H1 (cell line): ENCODE measurements around the gene C1RL. TPM values are rescaled to one million over a fixed set of nuclear protein-coding genes. Genes with fewer than 3 reads are reported as not detected.

Source experiments
- CTCF ChIA-PET: fragments of 300-600 bp; sonication (Branson Sonifier 250); formaldehyde crosslinking; loops from one replicate; lab custom pipeline; 2021; ENCODE audit not compliant: partially characterized antibody; lab: Charles Lee
- POLR2A ChIA-PET: fragments of 300-600 bp; sonication (Branson Sonifier 250); formaldehyde crosslinking; loops from one replicate; lab custom pipeline; 2021; ENCODE audit warnings: inconsistent platforms; ENCODE audit not compliant: partially characterized antibody; lab: Charles Lee
- DNase-seq, 2 experiments: peaks; one replicate each; pipeline versions ENCODE4 v3.0.0 to v3.0.0-alpha.2; 2010 to 2022; ENCODE audit warnings: low spot score in 2 of 2, low read depth in 1 of 2, mixed read lengths in 1 of 2
- FAIRE-seq: peaks from 2 replicates; lab custom pipeline; 2011; peaks lifted over from hg19 to GRCh38; lab: Jason Lieb, UNC
- H2AFZ ChIP-seq: 2 replicates; pipeline ENCODE4 v1.8.1; 2012; ENCODE audit warnings: low read length, inconsistent platforms
- H2AK5ac ChIP-seq: 2 replicates; pipeline ENCODE4 v1.6.1; 2013; ENCODE audit warnings: low read depth, low read length
- H2BK120ac ChIP-seq: replicated peaks from 2 replicates; pipeline ENCODE3; 2013; ENCODE audit warnings: low read depth, low read length, inconsistent platforms
- H2BK12ac ChIP-seq: 2 replicates; pipeline ENCODE4 v1.6.1; 2013; ENCODE audit warnings: low read depth, low read length
- H2BK15ac ChIP-seq: 2 replicates; pipeline ENCODE4 v1.6.1; 2013; ENCODE audit warnings: low read length
- H2BK20ac ChIP-seq: 2 replicates; pipeline ENCODE4 v1.6.1; 2013; ENCODE audit warnings: low read length
- H2BK5ac ChIP-seq: 2 replicates; pipeline ENCODE4 v1.6.1; 2013; ENCODE audit warnings: low read depth, low read length
- H3K14ac ChIP-seq: 2 replicates; pipeline ENCODE4 v1.6.1; 2013; ENCODE audit warnings: inconsistent platforms; ENCODE audit not compliant: insufficient read length
- H3K18ac ChIP-seq: 2 replicates; pipeline ENCODE4 v1.6.1; 2013; ENCODE audit warnings: low read length; ENCODE audit errors: extremely low read depth
- H3K23ac ChIP-seq: 2 replicates; pipeline ENCODE4 v1.6.1; 2013; ENCODE audit warnings: inconsistent platforms; ENCODE audit not compliant: insufficient read length
- H3K23me2 ChIP-seq: 2 replicates; pipeline ENCODE4 v1.6.1; 2013; ENCODE audit warnings: low read depth, low read length
- H3K27ac ChIP-seq: 2 replicates; pipeline ENCODE4 v1.6.1; 2011; ENCODE audit warnings: low read depth, low read length, inconsistent platforms
- H3K27me3 ChIP-seq, 4 experiments: replicated peaks in 1 of 4; 1 replicate in 1 of 4; 2 replicates in 3 of 4; pipeline versions ENCODE4 v1.6.1 to v1.8.1; 2011 to 2013; ENCODE audit warnings: low read length in 3 of 4, mild to moderate bottlenecking in 3 of 4, inconsistent platforms in 2 of 4, mixed read lengths in 2 of 4, moderate library complexity in 1 of 4; ENCODE audit not compliant: control insufficient read depth in 3 of 4, insufficient read depth in 3 of 4; ENCODE audit errors: extremely low read depth in 1 of 4
- H3K36me3 ChIP-seq, 4 experiments: 2 replicates each; pipeline versions ENCODE4 v1.6.1 to v1.8.1; 2011 to 2013; ENCODE audit warnings: mild to moderate bottlenecking in 4 of 4, low read length in 3 of 4, moderate library complexity in 2 of 4, control low read depth in 1 of 4, inconsistent platforms in 1 of 4; ENCODE audit not compliant: insufficient read depth in 4 of 4, control insufficient read depth in 2 of 4
- H3K4ac ChIP-seq: replicated peaks from 2 replicates; pipeline ENCODE3; 2013; ENCODE audit warnings: low read length, low read depth, mixed read lengths, inconsistent platforms; ENCODE audit not compliant: insufficient read length
- H3K4me1 ChIP-seq, 4 experiments: replicated peaks in 1 of 4; 1 replicate in 1 of 4; 2 replicates in 3 of 4; pipeline versions ENCODE4 v1.6.1 to v1.8.1; 2011 to 2013; ENCODE audit warnings: low read length in 3 of 4, inconsistent platforms in 2 of 4, mixed read lengths in 1 of 4; ENCODE audit not compliant: insufficient read depth in 4 of 4, control insufficient read depth in 3 of 4
- H3K4me2 ChIP-seq, 2 experiments: 2 replicates each; pipeline versions ENCODE4 v1.6.1 to v1.8.1; 2011 to 2013; ENCODE audit warnings: low read depth in 2 of 2, low read length in 2 of 2, control low read depth in 1 of 2, inconsistent platforms in 1 of 2, mild to moderate bottlenecking in 1 of 2; ENCODE audit not compliant: insufficient read depth in 1 of 2
- H3K4me3 ChIP-seq, 4 experiments: fragments of 200-600, 300-600 bp in 1 of 4; sonication (generic), shearing (Covaris generic), sonication (Bioruptor Twin) in 1 of 4; 2 replicates each; pipeline versions ENCODE4 v1.5.1 to v1.8.1; 2011 to 2016; ENCODE audit warnings: low read length in 4 of 4, low read depth in 3 of 4, control low read depth in 2 of 4, inconsistent platforms in 2 of 4, mild to moderate bottlenecking in 2 of 4, mixed read lengths in 1 of 4, moderate library complexity in 1 of 4; ENCODE audit not compliant: insufficient read depth in 2 of 4; ENCODE audit errors: extremely low read depth in 1 of 4
- H3K56ac ChIP-seq: replicated peaks from 2 replicates; pipeline ENCODE3; 2013; ENCODE audit warnings: low read depth, mild to moderate bottlenecking, mixed read lengths, low read length, inconsistent platforms; ENCODE audit not compliant: insufficient read length
- H3K79me1 ChIP-seq: 2 replicates; pipeline ENCODE4 v1.6.1; 2013; ENCODE audit warnings: low read depth, low read length, control low read depth
- H3K79me2 ChIP-seq, 2 experiments: 2 replicates each; pipeline versions ENCODE4 v1.6.1 to v1.8.1; 2012 to 2013; ENCODE audit warnings: low read length in 2 of 2, mild to moderate bottlenecking in 2 of 2, inconsistent platforms in 1 of 2; ENCODE audit not compliant: insufficient read depth in 2 of 2, control insufficient read depth in 1 of 2
- H3K9ac ChIP-seq, 4 experiments: replicated peaks in 1 of 4; 1 replicate in 1 of 4; 2 replicates in 3 of 4; pipeline versions ENCODE4 v1.6.1 to v1.8.1; 2011 to 2013; ENCODE audit warnings: low read depth in 3 of 4, low read length in 3 of 4, control low read depth in 2 of 4, mild to moderate bottlenecking in 2 of 4, moderate library complexity in 2 of 4, inconsistent platforms in 1 of 4; ENCODE audit errors: extremely low read depth in 1 of 4
- H3K9me3 ChIP-seq, 2 experiments: 2 replicates each; pipeline versions ENCODE4 v1.6.1 to v1.8.1; 2012 to 2013; ENCODE audit warnings: mild to moderate bottlenecking in 2 of 2, moderate library complexity in 2 of 2, control low read depth in 1 of 2, inconsistent platforms in 1 of 2, low read depth in 1 of 2, low read length in 1 of 2, mixed read lengths in 1 of 2; ENCODE audit not compliant: insufficient read depth in 2 of 2
- H4K20me1 ChIP-seq, 2 experiments: replicated peaks in 1 of 2; 2 replicates each; pipeline versions ENCODE3 to v1.8.1; 2011 to 2013; ENCODE audit warnings: inconsistent platforms in 2 of 2, low read length in 2 of 2, mild to moderate bottlenecking in 1 of 2; ENCODE audit not compliant: insufficient read depth in 2 of 2, control insufficient read depth in 1 of 2
- H4K5ac ChIP-seq: 2 replicates; pipeline ENCODE4 v1.6.1; 2013; ENCODE audit warnings: low read length, low read depth, mixed read lengths, inconsistent platforms; ENCODE audit not compliant: insufficient read length
- H4K8ac ChIP-seq: 2 replicates; pipeline ENCODE4 v1.8.0; 2013; ENCODE audit warnings: mild to moderate bottlenecking, moderate library complexity, low read length, inconsistent platforms; ENCODE audit not compliant: insufficient read depth; ENCODE audit errors: extremely low read depth
- H4K91ac ChIP-seq: replicated peaks from 2 replicates; pipeline ENCODE3; 2013; ENCODE audit warnings: low read length, mixed read lengths, inconsistent platforms; ENCODE audit not compliant: insufficient read length
- BCL11A ChIP-seq, 2 experiments: IDR thresholded peaks; one replicate each; pipeline ENCODE4 v1.6.1; 2011; ENCODE audit warnings: low read depth in 2 of 2, low read length in 2 of 2, mild to moderate bottlenecking in 2 of 2
- BRCA1 ChIP-seq: IDR thresholded peaks from 2 replicates; pipeline ENCODE4 v1.6.1; 2012; ENCODE audit warnings: low read depth, low read length, improper control_type of control experiment
- CEBPB ChIP-seq: IDR thresholded peaks from 2 replicates; pipeline ENCODE4 v1.6.1; 2012; ENCODE audit warnings: low read depth, low read length
- FOSL1 ChIP-seq: IDR thresholded peaks from 2 replicates; pipeline ENCODE4 v1.6.1; 2011; ENCODE audit warnings: mild to moderate bottlenecking, low read depth, low read length, moderate library complexity; ENCODE audit not compliant: insufficient read depth
- HDAC2 ChIP-seq, 2 experiments: fragments of 300-600 bp in 1 of 2; sonication (generic) in 1 of 2; IDR thresholded peaks; 2 replicates each; pipeline ENCODE4 v1.6.1; 2011 to 2012; ENCODE audit warnings: low read depth in 2 of 2, low read length in 2 of 2, mild to moderate bottlenecking in 2 of 2, moderate library complexity in 2 of 2, borderline replicate concordance in 1 of 2, inconsistent platforms in 1 of 2
- HDAC6 ChIP-seq: IDR thresholded peaks from one replicate; pipeline ENCODE4 v1.7.1; 2012; ENCODE audit warnings: low read depth, mild to moderate bottlenecking, inconsistent platforms, low read length, moderate library complexity
- JUN ChIP-seq: IDR thresholded peaks from 2 replicates; pipeline ENCODE4 v1.6.1; 2011; ENCODE audit warnings: low read depth, mild to moderate bottlenecking, improper control_type of control experiment, low read length
- MAFK ChIP-seq: IDR thresholded peaks from 2 replicates; pipeline ENCODE4 v1.6.1; 2012; ENCODE audit warnings: low read depth, mild to moderate bottlenecking, improper control_type of control experiment, low read length
- RXRA ChIP-seq: IDR thresholded peaks from 2 replicates; pipeline ENCODE4 v1.6.1; 2011; ENCODE audit warnings: low read depth, mild to moderate bottlenecking, low read length, moderate library complexity; ENCODE audit not compliant: insufficient read depth
- WGBS, 2 experiments: shearing (Covaris generic) in 1 of 2; methylation state at CpG; one replicate each; pipeline versions ENCODE4 v1.1.6 to v1.1.7; 2013 to 2015; ENCODE audit warnings: low lambda C conversion rate in 2 of 2, mixed read lengths in 2 of 2, inconsistent platforms in 1 of 2, low coverage in 1 of 2, missing lambda C conversion rate in 1 of 2; ENCODE audit not compliant: insufficient replicate concordance in 2 of 2, insufficient coverage in 1 of 2, insufficient read length in 1 of 2; ENCODE audit errors: extremely low coverage in 1 of 2, missing lambda C conversion rate in 1 of 2; 5-methylcytosine and 5-hydroxymethylcytosine counted together
- polyA plus RNA-seq, 7 experiments: library from polyadenylated mRNA; depleted of rRNA in 3 of 7; stranded (reverse) in 5 of 7; unstranded in 2 of 7; fragments of >200 nt in 5 of 7; fragments of 200-250 nt in 2 of 7; gene quantifications; 1 replicate in 5 of 7; 2 replicates in 1 of 7; 4 replicates in 1 of 7; pipeline versions ENCODE4 v1.2.1 to v1.2.3, GENCODE V29; 2011 to 2013; ENCODE audit warnings: missing spikeins in 2 of 7, mixed read lengths in 2 of 7
- total RNA-seq: library from RNA; stranded (reverse); fragmentation: NEBNext Ultra II Directional; extraction: Animal tissue kit (Norgen Biotek cat#: 25700); gene quantifications from 2 replicates; pipeline ENCODE4 v1.2.1, GENCODE V29; 2021
- TF ChIP-seq, protein P1 (sequence below), 3 experiments: IDR thresholded peaks; 1 replicate in 2 of 3; 2 replicates in 1 of 3; pipeline versions ENCODE4 v1.5.1 to v1.6.1; 2011; ENCODE audit warnings: low read length in 3 of 3, mild to moderate bottlenecking in 3 of 3, inconsistent platforms in 2 of 3, low read depth in 1 of 3, moderate library complexity in 1 of 3; ENCODE audit not compliant: insufficient read depth in 1 of 3; ENCODE audit errors: control extremely low read depth in 1 of 3

Gene C1RL
- total and polyA plus RNA-seq, 2 of the 8 experiments (the other 6 are each of a cell fraction or from before 2014, with no cell fraction given): 11.4 to 15.5 TPM

DNA sequence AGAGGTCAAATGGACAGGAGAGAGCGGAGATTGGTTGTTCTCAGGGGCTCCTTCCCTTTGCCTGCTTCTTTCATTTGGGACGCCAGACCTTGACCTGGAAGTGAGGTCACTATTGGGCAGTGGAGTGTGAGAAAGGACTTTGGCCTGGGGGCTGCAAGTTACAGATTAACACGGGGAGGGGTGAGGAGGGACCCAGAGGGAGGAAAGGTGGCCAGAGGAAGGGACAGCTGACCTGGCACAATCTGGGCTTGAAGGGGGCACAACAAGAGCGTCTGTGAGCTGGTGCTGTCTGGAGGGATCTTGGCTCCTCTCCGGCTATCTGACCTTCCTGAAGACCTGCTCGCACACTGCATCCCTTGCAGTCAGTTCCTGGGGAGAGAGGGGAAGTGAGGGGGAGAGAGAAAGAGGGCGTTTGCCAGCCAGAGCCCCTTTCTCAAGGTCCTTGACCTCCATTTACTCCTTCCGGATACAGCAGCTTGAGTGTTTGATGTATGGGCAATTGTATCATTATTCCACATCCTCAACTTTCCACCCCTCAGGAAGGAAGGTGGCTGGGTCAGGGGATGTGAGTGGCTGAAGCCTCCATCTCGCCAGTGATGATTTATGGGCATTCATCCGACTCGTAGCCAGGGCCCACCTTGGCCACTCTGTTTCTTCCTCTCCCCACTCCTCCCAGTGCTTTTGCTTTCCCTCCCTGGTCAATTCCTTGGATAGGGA lies 14.9 kb upstream of the C1RL start:
- H3K4me2 ChIP-seq: no peak overlapping the region
- no peaks in the 10 kb centered on the region for H3K23me2 ChIP-seq
- H3K27ac ChIP-seq: no peak overlapping the region
- no peak overlapping the region for H2BK12ac ChIP-seq
- ChIA-PET CTCF (interaction anchor here (0.8 to 9.5 kb wide), 7 partner anchors 9 to 159 kb away, joined by 3 to 67 read pairs (median 4); partner anchors contain the start of gene C1RL), POLR2A (interaction anchor here (1.3 to 4.3 kb wide), 3 partner anchors 10 to 144 kb away, joined by 3 to 25 read pairs (median 6); partner anchors contain the start of gene C1RL)
- peaks cover 0 to 5% (median 1%) of the 10 kb centered on the region in 4 experiments; a peak in 5 of 7 replicates for H3K27me3 ChIP-seq
- H4K8ac ChIP-seq: no peak overlapping the region
- H2BK15ac ChIP-seq: no peak overlapping the region
- H2BK5ac ChIP-seq: no peak overlapping the region
- no peak overlapping the region for H2AK5ac ChIP-seq
- H2AFZ ChIP-seq: no peak overlapping the region
- H3K4ac ChIP-seq: no peak overlapping the region
- peaks cover 0 to 11% (median under 1%) of the 10 kb centered on the region in 4 experiments; a peak in 4 of 7 replicates for H3K4me1 ChIP-seq
- WGBS, 2 experiments: 86% methylated on average over 11 of the region's 11 CpGs; no CpG with 5 or more reads in 1 of the 2 experiments
- no peak overlapping the region for H3K4me3 ChIP-seq
- no peak overlapping the region for H2BK120ac ChIP-seq
- no peak for DNase-seq
- H3K14ac ChIP-seq: no peak overlapping the region
- H4K91ac ChIP-seq: no peak overlapping the region
- no peak overlapping the region for H3K56ac ChIP-seq
- H3K9me3 ChIP-seq: no peaks in the 10 kb centered on the region
- H4K5ac ChIP-seq: no peak overlapping the region
- no peak overlapping the region for H3K9ac ChIP-seq
- no peak overlapping the region for H2BK20ac ChIP-seq
- H3K18ac ChIP-seq: no peak overlapping the region
- no peak for FAIRE-seq
- H3K79me2 ChIP-seq: no peaks in the 10 kb centered on the region
- no peaks in the 10 kb centered on the region for H3K36me3 ChIP-seq
- H3K23ac ChIP-seq: no peak overlapping the region
- no peaks in the 10 kb centered on the region for H3K79me1 ChIP-seq
- H4K20me1 ChIP-seq: no peaks in the 10 kb centered on the region
- TF ChIP-seq FOSL1 (no peak), JUN (no peak), BCL11A (IDR thresholded peaks at IDR 0.05; ENCODE audit: low read depth in 2 of 2, low read length in 2 of 2) (no peak), HDAC6 (no peak), HDAC2 (IDR thresholded peaks at IDR 0.05; ENCODE audit: borderline replicate concordance in 1 of 2, low read depth in 2 of 2, low read length in 2 of 2) (no peak), RXRA (no peak), CEBPB (no peak), BRCA1 (no peak), MAFK (no peak)
- TF ChIP-seq, protein P1, sequence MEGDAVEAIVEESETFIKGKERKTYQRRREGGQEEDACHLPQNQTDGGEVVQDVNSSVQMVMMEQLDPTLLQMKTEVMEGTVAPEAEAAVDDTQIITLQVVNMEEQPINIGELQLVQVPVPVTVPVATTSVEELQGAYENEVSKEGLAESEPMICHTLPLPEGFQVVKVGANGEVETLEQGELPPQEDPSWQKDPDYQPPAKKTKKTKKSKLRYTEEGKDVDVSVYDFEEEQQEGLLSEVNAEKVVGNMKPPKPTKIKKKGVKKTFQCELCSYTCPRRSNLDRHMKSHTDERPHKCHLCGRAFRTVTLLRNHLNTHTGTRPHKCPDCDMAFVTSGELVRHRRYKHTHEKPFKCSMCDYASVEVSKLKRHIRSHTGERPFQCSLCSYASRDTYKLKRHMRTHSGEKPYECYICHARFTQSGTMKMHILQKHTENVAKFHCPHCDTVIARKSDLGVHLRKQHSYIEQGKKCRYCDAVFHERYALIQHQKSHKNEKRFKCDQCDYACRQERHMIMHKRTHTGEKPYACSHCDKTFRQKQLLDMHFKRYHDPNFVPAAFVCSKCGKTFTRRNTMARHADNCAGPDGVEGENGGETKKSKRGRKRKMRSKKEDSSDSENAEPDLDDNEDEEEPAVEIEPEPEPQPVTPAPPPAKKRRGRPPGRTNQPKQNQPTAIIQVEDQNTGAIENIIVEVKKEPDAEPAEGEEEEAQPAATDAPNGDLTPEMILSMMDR (IDR thresholded peaks at IDR 0.05; ENCODE audit: control extremely low read depth in 1 of 3, insufficient read depth in 1 of 3, low read depth in 1 of 3, low read length in 3 of 3): no peak
